NB4 (cell line): ENCODE results near the gene NOL4.

ENCODE experiments used
- DNase-seq: peaks from one replicate; pipeline ENCODE4 v3.0.0; 2010; ENCODE audit warnings: low read depth
- H3K4me3 ChIP-seq: one replicate; pipeline ENCODE4 v1.5.1; 2011; ENCODE audit warnings: mild to moderate bottlenecking, low read depth, low read length, moderate library complexity
- MAX ChIP-seq: IDR thresholded peaks from 2 replicates; pipeline ENCODE4 v1.6.1; 2011; ENCODE audit warnings: low read depth, low read length
- MYC ChIP-seq: IDR thresholded peaks from 2 replicates; pipeline ENCODE4 v1.6.1; 2011; ENCODE audit warnings: low read depth, low read length
- POLR2A ChIP-seq: IDR thresholded peaks from 2 replicates; pipeline ENCODE4 v1.6.1; 2011; ENCODE audit warnings: mild to moderate bottlenecking; ENCODE audit not compliant: insufficient read length; ENCODE audit errors: extremely low read depth
- TF ChIP-seq, protein P1 (sequence below): IDR thresholded peaks from one replicate; pipeline ENCODE4 v1.5.1; 2012; ENCODE audit warnings: low read depth, low read length

NOL4 gene

DNA sequence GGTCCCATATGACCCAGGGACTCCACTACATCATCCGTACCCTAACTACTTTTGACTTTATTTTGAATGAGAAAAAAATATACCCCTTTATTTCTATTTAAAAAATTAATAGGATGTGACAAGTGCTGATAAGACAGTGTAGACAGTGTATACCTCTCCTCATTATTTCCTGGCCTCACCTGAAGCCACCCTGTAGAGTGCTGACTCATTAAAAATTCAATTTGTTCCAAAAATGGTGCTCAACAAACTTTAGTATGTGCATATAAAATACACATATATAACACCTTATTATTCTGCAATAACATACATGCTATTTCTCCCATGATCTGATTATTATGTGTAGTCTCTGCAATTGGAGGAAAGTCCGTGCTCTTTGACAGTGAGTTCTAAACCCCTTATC is 20.8 kb downstream of the NOL4 start:
- no peak for TF ChIP-seq MYC
- no peak for TF ChIP-seq MAX
- TF ChIP-seq, protein P1, sequence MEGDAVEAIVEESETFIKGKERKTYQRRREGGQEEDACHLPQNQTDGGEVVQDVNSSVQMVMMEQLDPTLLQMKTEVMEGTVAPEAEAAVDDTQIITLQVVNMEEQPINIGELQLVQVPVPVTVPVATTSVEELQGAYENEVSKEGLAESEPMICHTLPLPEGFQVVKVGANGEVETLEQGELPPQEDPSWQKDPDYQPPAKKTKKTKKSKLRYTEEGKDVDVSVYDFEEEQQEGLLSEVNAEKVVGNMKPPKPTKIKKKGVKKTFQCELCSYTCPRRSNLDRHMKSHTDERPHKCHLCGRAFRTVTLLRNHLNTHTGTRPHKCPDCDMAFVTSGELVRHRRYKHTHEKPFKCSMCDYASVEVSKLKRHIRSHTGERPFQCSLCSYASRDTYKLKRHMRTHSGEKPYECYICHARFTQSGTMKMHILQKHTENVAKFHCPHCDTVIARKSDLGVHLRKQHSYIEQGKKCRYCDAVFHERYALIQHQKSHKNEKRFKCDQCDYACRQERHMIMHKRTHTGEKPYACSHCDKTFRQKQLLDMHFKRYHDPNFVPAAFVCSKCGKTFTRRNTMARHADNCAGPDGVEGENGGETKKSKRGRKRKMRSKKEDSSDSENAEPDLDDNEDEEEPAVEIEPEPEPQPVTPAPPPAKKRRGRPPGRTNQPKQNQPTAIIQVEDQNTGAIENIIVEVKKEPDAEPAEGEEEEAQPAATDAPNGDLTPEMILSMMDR, result no peak
- TF ChIP-seq POLR2A, result no peak
- DNase-seq, result no peak
- H3K4me3 ChIP-seq, result no peak overlapping the region

GRCh38 chr18:34196256-34196655 is 28.5 kb downstream of the NOL4 start:
- H3K4me3 ChIP-seq, result no peak overlapping the region
- TF ChIP-seq POLR2A (no peak), MAX (no peak)
- TF ChIP-seq, protein P1, result no peak
- DNase-seq, result no peak

DNA sequence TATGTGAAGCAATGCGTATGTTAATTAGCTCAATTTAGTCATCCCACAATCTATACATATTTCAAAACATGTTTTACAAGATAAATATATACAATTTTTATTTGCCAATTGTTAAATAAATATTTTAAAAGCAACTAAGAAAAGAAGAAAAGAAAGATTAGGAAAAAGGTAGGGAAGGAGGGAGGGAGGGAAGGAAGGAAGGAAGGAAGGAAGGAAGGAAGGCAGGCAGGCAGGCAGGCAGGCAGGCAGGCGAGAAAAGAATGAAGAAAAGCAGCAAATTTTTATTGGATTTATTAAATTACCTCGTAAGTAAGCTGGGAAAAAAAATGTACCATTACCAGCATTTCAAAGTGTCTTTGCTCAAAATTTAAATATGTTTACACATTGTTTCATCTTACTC is 30.5 kb downstream of the NOL4 start:
- H3K4me3 ChIP-seq, result no peak overlapping the region
- no peak for DNase-seq
- TF ChIP-seq, protein P1, result no peak
- TF ChIP-seq MAX (no peak), MYC (no peak), POLR2A (no peak)

- DNase-seq, result no peak
- H3K4me3 ChIP-seq, result no peak overlapping the region
- no peak for TF ChIP-seq POLR2A
- TF ChIP-seq, protein P1, result no peak
- no peak for TF ChIP-seq MYC
- no peak for TF ChIP-seq MAX
Observed at GRCh38 chr18:34189656-34190435, 34.9 kb downstream of the NOL4 start.
